Activated CD8-positive, alpha-beta memory T cell treated with anti-CD3 and anti-CD28 coated beads for 24 hours (primary cell): ENCODE data around the gene CRYBB2.
"Not testable (repeated sequence)": the region's sequence is repeated elsewhere in the genome, so short reads cannot be mapped to it uniquely, and the experiment has no call there.

ENCODE experiments used
- DNase-seq: peaks from one replicate; pipeline ENCODE4 v3.0.0-alpha.2; 2020

Gene CRYBB2

DNA sequence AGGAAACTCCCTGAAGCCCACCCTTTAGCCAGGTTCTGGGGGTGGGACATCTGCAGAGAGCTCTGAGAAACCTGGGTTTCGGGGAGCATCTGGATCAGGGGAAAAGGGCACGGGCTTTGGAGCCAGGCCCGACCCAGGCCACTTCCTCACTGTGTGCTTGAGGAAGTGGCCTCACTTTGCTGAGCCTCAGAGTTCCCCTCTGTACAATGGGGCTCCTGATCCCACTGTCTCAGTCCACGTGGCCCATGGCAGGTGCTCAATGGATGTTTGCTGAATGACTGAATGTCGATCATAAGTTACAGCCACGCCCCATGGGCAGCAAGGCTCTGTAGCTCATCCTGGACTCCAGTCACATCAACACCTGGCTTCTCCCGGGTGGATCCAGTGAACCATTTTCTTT, 18.5 kb upstream of the CRYBB2 start:
- DNase-seq: no peak

DNA sequence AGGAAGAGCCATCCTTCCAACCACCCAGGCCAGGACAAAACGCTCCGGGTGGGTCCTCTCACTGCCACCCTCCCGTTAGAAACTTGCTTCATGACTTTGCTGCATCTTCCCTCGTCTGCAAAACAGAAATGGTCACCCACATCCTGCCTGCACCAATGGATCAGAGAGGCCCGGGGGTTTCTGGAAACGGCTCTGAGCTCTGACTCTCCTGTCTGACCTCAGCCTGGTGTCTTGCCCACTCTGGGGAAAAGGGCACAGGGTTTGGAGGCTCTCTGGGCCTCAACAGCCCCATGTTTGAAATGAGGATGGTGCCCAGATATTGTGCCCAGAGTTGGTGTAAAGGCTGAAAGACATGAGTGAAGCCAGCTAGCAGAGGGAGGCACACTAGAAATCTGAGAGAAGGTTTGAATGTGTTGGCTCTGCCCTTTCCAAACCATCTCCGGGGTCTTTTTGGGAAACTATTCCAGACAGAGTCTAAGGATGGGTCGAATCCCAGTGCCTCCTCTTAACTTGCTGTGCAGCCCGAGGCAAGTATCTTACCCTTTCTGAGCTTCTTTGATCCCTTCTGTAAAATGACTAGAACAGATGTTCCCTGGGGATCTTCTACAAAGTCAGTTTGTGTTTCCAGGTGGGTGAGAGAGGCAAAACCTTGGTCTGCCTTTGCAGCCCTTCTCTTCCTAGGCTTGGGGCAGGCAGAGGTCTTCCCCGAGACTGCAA, 17.7 kb upstream of the CRYBB2 start:
- DNase-seq: no peak

DNA sequence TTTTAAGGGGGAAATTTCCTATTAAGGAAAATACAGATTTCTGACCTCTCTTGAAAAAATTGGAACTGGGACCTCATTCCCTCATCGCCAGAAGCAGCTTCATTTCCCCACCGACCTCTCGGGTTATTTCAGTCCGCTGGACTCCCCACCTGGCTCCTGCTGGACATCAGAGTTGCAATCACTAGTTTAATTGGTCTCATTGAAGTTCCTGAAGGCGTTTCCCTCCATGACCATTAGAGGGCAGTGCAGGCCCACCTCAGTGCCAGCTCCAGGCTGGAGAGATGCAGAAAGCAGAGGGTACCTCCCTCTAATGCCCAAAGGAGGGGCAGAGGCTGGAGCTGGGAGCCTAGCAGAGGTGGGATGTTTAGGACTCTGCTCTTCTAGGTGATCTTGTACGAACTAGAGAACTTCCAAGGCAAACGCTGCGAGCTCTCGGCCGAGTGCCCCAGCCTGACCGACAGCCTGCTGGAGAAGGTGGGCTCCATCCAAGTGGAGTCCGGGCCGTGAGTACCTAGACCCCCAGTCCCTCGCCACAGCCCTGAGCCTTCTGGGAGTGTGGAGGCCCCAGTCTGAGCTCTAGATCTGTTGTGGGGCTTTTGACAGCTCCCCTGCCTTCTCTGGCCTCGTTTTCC, 17.0 kb upstream of the CRYBB2 start:
- peak; percentile 81 for DNase-seq

DNA sequence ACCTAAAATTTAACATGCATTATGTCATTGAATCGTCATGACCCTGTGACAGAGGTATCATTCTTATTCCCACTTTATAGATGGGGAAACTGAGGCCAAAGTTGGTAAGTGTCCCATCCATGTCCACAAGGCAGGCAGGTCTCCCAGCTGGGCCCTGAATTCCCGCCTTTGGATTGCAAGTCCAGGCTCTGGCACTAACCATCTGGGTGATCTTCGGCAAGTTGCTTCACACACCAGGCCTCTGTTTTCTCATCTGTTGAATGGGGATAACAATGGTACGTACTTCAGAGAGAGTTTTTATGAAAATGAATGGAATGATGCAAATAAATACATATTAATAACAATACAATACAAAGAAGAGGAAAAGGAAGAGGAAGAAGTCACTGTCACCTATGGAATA, 16.4 kb upstream of the CRYBB2 start:
- no peak for DNase-seq

DNA sequence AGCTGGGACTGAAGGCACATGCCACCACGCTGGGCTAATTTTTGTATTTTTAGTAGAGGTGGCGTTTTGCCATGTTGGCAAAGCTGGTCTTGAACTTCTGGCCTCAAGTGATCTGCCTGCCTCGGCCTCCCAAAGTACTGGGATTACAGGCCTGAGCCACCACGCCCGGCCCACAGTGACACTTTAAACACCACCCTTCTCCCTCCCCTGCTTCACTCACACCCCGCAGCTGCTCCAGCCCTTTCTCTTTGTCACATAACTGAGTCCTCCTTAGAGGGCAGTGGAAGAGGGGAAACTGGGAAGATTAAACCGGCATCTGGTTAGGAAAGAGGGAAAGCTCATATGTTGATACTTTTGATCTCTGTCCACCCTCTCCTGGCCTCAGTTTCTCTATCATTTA, 14.9 kb upstream of the CRYBB2 start:
- DNase-seq: not testable (repeated sequence)

DNA sequence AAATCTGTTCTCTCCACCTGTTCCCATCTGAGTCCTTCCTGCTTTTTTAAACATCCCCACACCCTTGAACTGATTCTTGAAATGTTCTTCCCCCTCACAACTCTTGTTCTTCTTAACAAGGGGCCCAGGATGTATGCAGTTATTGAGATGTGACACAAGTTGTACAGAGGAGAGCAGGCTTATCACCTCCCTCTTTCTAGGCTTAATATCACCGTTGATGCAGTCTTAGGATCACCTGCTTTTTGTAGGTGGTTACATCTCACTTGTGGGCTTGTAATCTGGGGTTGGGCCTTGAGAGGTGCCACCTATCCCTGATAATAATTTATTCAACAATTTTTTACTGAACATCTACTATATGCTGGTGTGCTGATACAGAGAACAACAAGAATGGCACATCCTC, 13.6 kb upstream of the CRYBB2 start:
- no peak for DNase-seq

DNA sequence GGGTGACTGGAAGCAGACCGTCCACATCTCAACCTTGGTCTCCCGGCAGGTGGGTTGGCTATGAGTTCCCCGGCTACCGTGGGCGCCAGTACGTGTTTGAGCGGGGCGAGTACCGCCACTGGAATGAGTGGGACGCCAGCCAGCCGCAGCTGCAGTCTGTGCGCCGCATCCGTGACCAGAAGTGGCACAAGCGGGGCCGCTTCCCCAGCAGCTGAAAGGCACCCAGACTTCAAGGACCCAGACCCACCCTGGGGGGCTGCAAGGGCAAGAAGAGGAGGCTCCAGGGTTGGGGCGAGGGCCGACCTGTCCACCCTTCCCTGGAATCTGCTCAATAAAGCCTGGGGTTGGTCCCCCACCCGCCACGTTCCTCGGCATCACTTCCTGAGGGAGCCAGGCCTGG, 12.4 kb upstream of the CRYBB2 start:
- no peak for DNase-seq

DNA sequence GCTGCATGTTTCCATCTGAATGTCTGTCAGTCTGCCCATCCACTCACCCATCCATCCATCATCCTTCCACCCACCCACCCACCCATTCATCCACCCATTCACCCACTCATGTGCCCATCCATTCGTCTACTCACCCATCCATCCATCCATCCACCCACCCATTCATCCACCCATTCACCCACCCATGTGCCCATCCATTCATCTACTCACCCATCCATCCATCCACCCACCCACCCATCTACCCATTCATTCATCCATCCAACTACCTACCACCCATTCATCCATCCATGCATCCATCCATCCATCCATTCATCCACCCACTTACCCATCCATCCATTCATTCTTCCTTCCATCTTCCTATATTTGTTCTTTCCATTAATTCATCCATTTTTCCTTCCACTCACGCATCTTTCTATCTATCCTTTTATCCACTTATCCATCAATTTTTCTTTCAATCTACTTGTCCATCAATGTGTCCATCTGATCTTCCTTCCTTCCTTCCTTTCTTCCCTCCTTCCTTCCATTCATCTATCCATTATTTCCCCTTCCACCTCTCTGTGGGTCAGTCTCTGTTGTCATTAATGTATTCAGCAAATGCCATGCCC, 11.8 kb upstream of the CRYBB2 start:
- no peak for DNase-seq

DNA sequence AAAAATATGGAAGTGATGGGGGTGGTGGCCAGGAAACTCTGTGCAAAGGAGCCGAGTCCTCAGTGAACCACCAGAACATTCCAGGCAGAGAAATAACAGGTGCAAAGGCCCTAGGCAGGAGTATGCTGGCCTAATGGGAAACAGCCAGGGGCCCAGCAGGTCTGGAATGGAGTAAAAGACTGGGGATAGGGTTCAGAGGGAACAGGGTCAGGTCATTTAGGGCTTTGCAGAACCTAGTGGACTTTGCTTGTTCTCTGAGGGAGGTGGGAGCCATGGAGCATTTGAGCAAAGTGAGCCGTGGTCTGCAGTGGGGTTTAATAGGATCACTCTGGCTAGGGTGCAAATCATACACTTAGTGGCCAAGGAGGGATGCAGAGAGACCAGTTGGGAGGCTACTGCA, 11.1 kb upstream of the CRYBB2 start:
- no peak for DNase-seq

DNA sequence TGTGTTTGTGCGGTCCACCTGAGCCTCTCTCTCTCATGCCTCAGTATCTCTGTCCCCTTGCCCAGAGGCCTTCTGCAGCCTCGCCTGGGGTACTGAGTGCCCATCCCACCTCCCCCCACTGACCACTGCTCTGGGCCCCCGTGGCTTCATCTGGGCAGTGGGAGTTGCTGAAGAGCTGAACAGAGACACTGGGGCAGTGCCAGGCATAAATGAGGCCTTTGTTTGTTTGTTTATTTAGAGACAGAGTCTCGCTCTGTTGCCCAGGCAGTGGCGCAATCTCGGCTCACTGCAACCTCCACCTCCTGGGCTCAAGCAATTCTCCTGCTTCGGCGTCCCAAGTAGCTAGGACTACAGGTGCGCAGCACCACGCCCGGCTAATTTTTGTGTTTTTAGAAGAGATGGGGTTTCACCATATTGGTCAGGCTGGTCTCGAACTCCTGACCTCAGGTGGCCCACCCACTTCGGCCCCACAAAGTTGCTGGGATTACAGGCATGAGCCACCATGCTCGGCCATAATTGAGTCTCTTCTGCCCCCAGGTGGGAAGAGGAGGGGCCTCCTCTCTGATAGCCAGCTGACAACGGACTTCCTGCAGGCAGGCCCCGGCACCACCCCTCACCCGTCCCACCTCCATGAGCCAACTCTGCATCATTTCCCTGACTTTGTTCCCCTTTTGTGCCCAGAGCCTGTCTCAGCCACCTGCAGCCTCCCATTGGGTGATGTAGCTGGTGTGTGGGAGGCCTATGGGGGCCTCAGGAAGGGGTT, 10.5 kb upstream of the CRYBB2 start:
- no peak for DNase-seq

DNA sequence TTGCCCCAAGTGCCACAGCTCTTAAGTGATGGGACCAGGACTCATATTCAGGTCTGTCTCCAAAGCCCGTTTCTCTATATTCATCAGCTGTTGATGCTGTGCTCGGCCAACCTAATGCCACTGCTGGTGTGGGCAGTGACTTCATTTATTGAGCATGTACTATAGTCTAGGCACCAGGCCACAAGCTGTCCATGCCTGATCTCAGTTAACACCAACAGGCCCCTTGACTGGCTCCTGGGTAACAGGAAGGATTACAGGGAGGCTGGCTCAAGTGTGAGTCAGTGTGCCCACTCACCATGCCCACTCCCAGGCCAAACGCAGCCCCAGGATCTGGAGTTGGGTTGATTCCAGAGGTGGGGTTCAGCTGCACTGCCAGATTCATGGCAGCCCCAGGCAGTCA, 8.6 kb upstream of the CRYBB2 start:
- DNase-seq: no peak

DNA sequence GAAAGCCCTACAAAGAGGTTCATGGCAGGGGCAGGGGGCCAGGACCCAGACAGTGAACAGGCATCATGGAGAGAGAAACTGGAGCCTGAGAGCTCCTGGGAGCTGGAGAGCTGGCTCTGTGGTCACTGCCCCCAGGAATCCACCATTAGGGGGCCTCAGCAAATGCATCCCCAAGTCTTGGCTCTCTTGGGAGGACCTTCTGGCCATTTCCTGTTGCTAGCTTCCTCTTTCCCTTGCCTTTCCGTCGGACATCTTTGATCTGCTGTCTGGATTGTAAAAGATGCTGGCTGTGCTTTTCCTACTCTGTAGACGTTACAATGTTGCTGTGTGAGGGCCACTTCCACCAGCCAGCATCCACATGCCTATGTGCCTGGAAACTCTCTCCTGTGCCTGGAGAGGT, 7.1 kb upstream of the CRYBB2 start:
- no peak for DNase-seq

DNA sequence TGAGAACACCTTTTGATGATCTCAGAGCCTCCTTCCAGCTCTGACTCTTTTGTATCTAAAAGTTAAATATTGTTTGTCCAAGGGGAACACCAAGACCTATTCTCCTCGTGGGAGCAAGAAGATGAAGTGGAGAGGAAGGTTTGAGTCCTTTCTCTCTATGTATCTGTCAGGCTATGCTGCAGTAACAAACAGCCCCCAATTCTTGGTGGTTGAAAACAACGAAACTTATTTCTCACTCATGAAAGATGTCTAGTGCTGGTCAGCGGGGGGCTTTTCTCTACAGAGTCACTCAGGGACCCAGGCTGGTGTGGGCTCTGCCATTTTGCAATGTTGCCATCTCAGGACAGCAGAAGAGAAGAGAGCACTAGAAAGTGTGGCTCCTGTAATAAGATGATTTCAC, 6.2 kb upstream of the CRYBB2 start:
- DNase-seq: no peak

DNA sequence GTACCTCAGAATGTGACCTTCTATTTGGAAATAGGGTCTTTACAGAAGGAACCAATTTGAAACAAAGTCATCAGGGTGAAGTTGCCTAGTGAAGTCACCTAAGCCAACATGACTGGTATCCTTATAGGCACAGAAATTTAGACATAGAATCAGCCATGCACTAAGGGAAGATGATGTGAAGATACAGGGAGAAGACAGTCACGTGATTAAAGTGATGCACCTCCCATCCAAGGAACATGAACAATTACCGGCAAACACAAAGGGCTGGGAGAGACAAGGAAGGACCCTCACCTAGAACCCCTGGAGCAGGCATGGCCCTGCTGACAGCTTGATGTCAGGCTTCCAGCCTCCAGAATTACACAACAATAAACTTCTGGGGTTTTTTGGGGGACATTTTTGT, 3.2 kb upstream of the CRYBB2 start:
- no peak for DNase-seq

DNA sequence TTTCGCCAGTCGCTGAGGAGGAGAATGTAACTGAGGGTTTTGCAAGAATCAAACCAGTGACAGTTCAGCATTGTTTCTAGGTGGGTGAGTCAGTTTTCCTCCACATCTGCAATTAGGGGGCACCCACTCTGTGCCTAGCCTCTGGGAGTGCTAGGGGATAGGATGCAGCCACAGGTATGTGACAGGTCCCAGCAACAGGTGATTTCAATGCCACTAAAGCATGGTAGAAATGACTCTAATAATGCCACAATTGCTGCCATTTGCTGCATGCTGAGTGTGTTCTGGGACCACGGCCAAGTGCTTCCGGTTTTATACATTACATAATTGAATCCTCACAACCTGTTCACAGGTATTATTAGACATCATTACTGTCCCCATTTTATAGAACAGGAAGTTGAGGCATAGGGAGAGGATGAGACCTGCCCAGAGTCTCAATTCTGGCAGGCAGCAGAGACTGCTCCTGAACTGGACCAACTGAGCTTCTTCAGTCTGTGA, 556 bp downstream of the CRYBB2 start:
- DNase-seq: no peak

DNA sequence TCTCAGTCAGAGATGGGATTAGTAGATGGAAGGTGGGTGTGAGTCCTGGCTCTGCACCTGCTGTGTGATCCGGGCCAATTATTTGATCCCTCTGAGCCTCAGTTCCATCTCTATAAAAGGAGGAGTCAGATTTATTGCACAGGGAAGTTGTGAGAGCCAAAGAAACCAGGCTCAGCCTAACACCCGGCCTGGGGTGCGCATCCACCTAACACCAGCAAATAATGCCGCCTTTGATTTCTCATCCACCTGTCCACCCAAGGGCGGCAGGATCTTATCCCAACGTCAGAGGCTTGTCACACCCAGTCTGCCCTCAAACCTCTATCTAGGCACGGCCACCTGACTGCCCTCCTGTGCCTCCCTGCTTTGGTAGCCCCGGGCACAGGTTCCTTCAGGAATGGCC, 2.4 kb downstream of the CRYBB2 start:
- DNase-seq: no peak

DNA sequence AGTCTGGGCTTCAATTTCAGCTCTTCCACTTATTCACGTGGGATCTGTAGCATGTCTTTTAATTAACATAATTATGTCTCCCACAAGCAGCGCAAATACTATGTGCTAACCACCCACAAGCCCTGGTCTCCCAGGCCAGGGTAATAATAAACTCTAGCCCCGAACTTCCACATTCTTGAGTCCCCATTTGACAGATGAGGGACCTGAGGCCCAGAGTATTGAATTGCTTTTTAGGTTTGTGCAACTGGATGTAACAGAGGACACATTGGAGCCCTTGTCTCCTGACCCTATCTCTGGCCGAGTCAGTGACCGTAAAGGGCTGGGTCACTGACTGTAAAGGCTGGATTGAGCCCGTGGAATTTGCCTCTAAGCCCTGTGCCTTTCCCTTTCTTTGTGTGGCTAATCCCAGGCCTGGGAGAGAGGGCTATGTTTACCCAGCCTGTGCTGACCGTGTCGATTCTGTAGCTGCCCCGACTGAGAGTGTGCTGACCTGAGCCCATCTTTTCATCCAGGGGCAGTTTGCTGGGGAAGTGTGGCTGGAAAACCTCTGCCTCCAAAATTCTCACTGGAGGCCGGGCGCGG, 3.9 kb downstream of the CRYBB2 start:
- no peak for DNase-seq

DNA sequence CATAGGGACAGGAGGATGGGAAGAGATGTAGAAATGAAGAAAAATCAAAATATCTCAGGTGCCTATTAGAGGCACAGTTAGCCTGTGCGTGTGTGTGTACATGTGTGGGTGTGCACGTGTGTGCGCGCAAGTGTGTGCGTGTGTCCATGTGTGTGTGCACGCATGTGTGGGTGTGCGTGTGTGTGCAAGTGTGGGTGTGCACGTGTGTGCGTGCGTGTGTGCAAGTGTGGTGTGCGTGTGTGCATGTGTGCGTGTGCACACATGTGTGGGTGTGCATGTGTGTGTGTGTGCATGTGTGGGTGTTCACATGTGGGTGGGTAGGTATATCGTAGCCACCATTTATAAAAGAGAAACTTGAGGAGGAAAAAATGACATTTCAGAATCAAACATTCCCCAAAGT, 9.4 kb downstream of the CRYBB2 start:
- DNase-seq: no peak

DNA sequence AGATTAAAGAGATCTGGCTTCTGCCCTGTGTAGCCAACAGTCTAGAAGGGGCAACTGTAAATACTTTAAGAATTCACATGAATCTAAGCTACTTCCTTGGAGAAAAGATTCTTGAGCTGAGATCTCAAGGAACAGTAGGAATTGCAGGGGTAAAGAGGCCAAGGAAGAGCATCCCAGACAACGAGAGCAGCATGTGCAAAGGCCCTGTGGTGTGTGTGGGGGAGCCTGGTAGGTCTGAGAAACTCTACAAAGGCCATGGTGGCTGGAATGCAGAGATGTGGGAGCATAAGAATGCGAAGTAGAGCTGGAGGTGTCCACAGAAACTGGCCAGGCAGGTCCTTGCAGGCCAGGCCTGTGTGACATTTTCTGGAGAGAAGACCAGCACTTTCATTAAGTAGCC, 11.3 kb downstream of the CRYBB2 start:
- DNase-seq: not testable (repeated sequence)

DNA sequence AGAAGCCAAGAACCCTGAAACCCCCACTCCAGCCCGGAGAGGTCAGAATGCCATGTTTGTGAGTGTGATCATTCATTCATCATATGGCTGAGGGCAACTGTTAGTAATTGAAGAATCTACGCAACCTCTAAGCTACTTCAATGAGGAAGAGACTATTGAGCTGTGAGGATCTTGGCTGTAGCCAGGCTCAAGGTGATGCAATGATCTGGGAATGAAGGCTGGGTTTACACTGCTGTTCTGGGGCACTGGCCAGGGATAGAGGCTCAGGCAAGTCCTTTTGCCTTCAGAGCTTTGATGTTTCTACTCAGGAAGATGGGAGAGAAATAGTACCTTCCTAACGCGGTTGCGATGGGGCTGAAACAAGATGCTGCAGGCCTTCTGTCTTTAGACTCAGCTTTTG, 12.9 kb downstream of the CRYBB2 start:
- DNase-seq: no peak

DNA sequence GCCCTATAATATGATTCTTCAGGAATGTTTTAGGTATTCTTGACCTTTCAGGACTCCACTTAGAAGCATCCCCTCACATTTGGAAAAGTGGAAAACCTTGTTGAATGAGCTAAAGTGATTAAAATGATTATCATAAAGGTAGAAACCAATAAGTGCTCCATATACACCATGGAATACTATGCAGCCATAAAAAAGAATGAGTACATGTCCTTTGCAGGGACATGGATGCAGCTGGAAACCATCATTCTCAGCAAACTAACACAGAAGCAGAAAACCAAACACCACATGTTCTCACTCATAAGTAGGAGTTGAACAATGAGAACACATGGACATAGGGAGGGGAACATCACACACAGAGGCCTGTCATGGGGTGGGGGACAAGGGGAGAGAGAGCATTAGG, 14.3 kb downstream of the CRYBB2 start:
- not testable (repeated sequence) for DNase-seq

DNA sequence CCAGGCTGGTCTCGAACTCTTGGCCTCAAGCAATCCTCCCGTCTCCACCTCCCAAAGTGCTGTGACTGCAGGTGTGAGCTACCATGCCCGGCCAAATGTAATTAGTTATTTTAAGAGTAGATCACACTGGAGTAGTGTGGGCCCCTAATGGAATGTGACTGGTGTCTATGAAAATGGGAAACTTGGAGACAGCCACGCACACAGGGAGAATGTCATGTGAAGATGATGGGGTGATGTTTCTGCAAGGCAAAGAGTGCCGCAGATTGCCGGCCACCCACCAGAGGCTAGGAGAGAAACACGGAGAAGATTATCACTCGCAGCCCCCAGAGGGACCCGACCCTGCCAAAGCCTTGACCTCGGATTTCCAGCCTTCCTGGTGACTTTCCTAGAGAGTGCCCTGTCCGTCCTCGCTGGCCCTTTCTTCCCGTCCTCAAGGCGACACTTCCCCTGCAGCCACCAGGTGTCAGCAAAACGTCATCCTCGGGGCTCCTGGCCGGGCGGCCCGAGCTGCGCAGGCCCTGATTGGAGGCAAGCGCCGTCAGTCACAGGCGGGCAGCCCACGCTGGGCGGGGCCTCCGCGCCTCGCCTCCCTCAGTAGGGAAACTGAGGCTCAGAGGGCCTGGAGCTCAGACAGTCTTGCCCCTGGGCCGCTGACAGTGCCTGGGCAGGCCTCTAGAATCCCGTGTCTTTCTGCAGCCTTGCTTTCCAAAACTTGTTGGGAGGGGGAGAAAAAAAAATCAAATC, 16.3 kb downstream of the CRYBB2 start:
- peak; percentile 82 for DNase-seq

DNA sequence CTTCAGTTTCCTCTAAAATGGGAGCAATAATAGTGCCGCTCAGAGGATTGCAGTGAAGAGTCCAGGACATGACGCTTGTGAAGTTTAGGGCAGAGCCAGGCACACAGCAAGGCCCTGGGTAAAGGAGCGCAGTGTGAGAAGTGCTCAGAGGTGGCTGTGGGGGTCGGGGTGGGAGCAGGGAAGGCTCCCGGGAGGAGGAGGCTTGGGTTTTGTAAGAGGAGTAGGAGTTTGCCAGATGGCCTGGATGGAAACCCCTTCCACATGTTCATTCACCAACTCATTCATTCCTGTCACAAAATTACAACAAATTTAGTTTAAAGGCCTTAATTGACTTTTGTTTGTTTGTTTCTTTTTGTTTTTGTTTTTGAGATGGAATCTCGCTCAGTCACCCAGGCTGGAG, 17.0 kb downstream of the CRYBB2 start:
- DNase-seq: no peak
